Neural crest cell (in vitro differentiated cells): ENCODE measurements around the gene MT1E. TPM values are rescaled to one million over a fixed set of nuclear protein-coding genes. Genes with fewer than 3 reads are reported as not detected.

Experiments used
- DNase-seq: peaks from one replicate; pipeline ENCODE4 v3.0.0; 2021; ENCODE audit warnings: low read depth, mixed read lengths, low spot score
- H3K27ac Mint-ChIP-seq: one replicate; pipeline ENCODE4 v1.8.0; 2021; ENCODE audit warnings: mild to moderate bottlenecking, mixed read lengths; ENCODE audit not compliant: unreplicated experiment
- H3K27me3 Mint-ChIP-seq: 2 replicates; pipeline ENCODE4 v1.8.0; 2021; ENCODE audit warnings: low read depth, mild to moderate bottlenecking, mixed read lengths
- H3K36me3 Mint-ChIP-seq: 2 replicates; pipeline ENCODE4 v1.8.0; 2021; ENCODE audit warnings: low read depth, mild to moderate bottlenecking, mixed read lengths
- H3K4me1 Mint-ChIP-seq: 2 replicates; pipeline ENCODE4 v1.8.0; 2021; ENCODE audit warnings: mixed read lengths
- H3K4me3 Mint-ChIP-seq: one replicate; pipeline ENCODE4 v1.8.0; 2021; ENCODE audit warnings: mild to moderate bottlenecking, mixed read lengths
- H3K9me3 Mint-ChIP-seq: 2 replicates; pipeline ENCODE4 v1.8.0; 2021; ENCODE audit warnings: mixed read lengths
- total RNA-seq: library from RNA; stranded (reverse); gene quantifications from 2 replicates; pipeline ENCODE4 v1.2.1, GENCODE V29; 2021
- TF ChIP-seq, protein P1 (sequence below): fragments of 200-600 bp; sonication (generic); conservative IDR thresholded peaks from 2 replicates; pipeline ENCODE4 v1.5.0; 2021; ENCODE audit warnings: antibody characterized with exemption, mild to moderate bottlenecking

MT1E gene
- total RNA-seq, 1 donor from 2014 or later: 0.49 TPM

DNA sequence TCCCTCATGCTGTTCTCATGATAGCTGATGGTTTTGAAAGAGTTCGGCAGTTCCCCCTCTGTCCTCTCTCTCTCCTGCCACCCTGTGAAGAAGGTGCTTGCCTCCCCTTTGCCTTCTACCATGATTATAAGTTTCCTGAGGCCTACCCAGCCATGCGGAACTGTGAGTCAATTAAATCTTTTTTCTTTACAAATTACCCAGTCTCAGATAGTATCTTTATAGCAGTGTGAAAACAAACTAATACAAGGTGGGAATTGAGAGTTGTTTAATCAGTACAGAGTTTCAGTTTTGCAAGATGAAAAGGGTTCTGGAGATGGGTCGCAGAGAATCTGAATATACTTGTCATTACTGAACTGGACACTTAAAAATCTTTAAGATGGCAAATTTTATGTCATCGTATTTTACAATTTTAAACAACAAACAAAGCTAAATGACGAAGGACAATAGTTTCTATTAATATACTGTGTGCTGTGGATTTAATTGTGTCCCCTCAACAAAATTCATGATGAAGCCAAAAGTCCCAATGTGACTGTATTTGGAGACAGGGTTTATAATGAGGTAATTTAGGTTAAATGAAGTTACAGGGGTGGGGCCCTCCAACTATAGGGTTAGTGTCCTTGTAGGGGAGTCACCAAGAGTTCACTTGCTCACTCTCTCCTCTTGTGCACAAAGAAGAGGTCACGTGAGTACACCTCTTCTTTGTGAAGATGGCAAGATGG is 31.8 kb upstream of the MT1E start:
- no peaks in the 10 kb centered on the region for H3K36me3 Mint-ChIP-seq
- peaks cover 12% of the 10 kb centered on the region for H3K4me1 Mint-ChIP-seq
- no peak for DNase-seq
- no peak overlapping the region for H3K4me3 Mint-ChIP-seq
- H3K27me3 Mint-ChIP-seq: peaks cover 78% of the 10 kb centered on the region
- H3K27ac Mint-ChIP-seq: no peak overlapping the region
- H3K9me3 Mint-ChIP-seq: peaks cover 3% of the 10 kb centered on the region
- TF ChIP-seq, protein P1, sequence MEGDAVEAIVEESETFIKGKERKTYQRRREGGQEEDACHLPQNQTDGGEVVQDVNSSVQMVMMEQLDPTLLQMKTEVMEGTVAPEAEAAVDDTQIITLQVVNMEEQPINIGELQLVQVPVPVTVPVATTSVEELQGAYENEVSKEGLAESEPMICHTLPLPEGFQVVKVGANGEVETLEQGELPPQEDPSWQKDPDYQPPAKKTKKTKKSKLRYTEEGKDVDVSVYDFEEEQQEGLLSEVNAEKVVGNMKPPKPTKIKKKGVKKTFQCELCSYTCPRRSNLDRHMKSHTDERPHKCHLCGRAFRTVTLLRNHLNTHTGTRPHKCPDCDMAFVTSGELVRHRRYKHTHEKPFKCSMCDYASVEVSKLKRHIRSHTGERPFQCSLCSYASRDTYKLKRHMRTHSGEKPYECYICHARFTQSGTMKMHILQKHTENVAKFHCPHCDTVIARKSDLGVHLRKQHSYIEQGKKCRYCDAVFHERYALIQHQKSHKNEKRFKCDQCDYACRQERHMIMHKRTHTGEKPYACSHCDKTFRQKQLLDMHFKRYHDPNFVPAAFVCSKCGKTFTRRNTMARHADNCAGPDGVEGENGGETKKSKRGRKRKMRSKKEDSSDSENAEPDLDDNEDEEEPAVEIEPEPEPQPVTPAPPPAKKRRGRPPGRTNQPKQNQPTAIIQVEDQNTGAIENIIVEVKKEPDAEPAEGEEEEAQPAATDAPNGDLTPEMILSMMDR: no peak

DNA sequence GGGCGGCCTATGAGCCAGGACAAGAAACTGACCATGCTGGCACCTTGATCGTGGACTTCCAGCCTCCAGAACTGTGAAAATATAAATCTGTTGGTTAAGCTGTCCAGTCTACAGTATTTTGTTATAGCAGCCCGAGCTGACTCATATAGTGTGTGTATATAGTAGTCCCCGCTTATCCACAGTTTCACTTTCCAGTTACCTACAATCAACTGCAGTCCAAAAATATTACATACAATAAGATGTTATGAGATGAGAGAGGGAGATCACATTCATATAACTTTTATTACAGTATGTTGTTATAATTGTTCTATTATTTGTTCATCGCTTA is 31.3 kb upstream of the MT1E start:
- H3K9me3 Mint-ChIP-seq: peaks cover 3% of the 10 kb centered on the region
- TF ChIP-seq, protein P1: no peak
- H3K27me3 Mint-ChIP-seq: peaks cover 72% of the 10 kb centered on the region
- peaks cover 9% of the 10 kb centered on the region for H3K4me1 Mint-ChIP-seq
- no peak overlapping the region for H3K4me3 Mint-ChIP-seq
- no peak overlapping the region for H3K27ac Mint-ChIP-seq
- no peaks in the 10 kb centered on the region for H3K36me3 Mint-ChIP-seq
- no peak for DNase-seq

DNA sequence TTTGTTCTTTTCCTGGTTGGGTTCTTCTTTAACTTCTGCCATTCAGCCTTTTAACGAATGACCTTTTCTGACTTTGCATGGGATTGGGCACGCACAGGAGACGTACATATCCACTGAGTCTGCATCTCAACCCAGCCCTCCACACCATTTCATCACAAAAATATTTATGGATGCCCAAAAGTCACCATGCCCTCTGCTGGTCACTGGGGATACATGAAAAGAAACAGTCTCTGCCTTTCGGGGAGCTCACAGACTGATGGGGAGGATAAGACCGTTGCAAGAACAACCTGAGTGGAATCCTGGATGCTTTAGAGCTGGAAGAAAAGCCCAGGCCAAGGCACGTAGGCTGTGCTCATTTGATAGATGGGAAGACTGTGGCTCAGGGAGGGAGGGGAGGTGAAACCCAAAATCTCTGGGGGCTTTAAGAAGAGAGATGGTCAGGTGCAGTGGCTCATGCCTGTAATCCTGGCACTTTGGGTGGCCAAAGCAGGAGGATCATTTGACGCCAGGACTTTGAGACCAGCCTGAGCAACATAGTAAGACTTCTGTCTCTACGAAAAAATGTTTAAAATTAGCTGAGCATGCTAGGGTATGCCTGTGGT is 25.1 kb upstream of the MT1E start:
- H3K9me3 Mint-ChIP-seq: peaks cover 3% of the 10 kb centered on the region
- TF ChIP-seq, protein P1: peak; percentile 66
- H3K36me3 Mint-ChIP-seq: no peaks in the 10 kb centered on the region
- no peak overlapping the region for H3K27ac Mint-ChIP-seq
- DNase-seq: peak; percentile 35
- peaks cover 6% of the 10 kb centered on the region for H3K4me1 Mint-ChIP-seq
- no peak overlapping the region for H3K4me3 Mint-ChIP-seq
- H3K27me3 Mint-ChIP-seq: peaks cover 32% of the 10 kb centered on the region

DNA sequence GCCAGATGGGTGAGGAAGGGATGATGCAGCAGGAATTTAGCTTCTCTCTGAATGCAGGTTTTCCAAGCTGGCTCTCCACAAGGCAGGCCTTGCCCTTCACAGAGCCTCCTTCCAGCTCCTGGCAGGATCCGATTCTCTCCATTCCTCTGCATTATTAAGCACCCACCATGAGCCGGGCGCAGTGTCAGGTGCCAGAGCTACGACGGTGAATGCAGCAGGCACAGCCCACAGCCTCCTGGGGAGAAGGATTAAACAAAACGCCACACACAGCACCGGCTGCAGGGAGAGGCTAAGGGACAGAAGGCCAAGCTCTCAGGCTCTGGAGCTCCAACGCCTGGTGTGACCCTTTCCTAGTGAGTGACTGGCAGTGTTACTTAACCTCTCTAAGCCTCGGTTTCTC is 24.3 kb upstream of the MT1E start:
- no peak overlapping the region for H3K4me3 Mint-ChIP-seq
- peaks cover 3% of the 10 kb centered on the region for H3K9me3 Mint-ChIP-seq
- no peaks in the 10 kb centered on the region for H3K36me3 Mint-ChIP-seq
- no peak for DNase-seq
- peaks cover 29% of the 10 kb centered on the region for H3K27me3 Mint-ChIP-seq
- TF ChIP-seq, protein P1: no peak
- H3K4me1 Mint-ChIP-seq: peaks cover 6% of the 10 kb centered on the region
- peak overlapping the region; percentile 54 for H3K27ac Mint-ChIP-seq

DNA sequence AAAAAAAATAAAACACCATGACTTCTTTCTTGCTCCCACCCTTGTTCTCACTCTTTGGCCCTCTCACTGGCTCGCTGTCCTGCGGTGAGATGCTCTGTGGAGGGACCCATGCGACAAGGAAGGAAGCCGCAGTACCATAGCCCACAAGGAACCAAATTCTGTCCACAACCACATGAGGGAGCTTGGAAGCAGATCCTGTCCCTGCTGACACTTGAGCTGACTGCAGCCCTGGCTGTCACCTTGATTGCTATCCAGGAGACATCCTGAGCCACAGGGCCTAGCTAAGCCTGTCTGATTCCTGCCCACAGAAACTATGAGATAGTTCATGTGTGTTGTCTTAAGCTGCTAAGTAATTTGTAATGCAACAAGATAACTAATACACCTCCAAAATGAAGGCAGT is 22.0 kb upstream of the MT1E start:
- DNase-seq: no peak
- Mint-ChIP-seq H3K4me3 (no peak overlapping the region), H3K36me3 (no peaks in the 10 kb centered on the region)

More for the DNA sequence above, 22.0 kb upstream of the MT1E start:
- TF ChIP-seq, protein P1: peak; percentile 58
- H3K9me3 Mint-ChIP-seq: no peaks in the 10 kb centered on the region
- peaks cover 20% of the 10 kb centered on the region for H3K27me3 Mint-ChIP-seq
- H3K4me1 Mint-ChIP-seq: peaks cover 21% of the 10 kb centered on the region
- no peak overlapping the region for H3K27ac Mint-ChIP-seq
